ENCODE results near the gene IFNA2. TPM values are rescaled to one million over a fixed set of nuclear protein-coding genes. Genes with fewer than 3 reads are reported as not detected.
"Not testable (repeated sequence)": the region's sequence is repeated elsewhere in the genome, so short reads cannot be mapped to it uniquely, and the experiment has no call there.

The IFNA2 gene
- not detected for total RNA-seq

DNA sequence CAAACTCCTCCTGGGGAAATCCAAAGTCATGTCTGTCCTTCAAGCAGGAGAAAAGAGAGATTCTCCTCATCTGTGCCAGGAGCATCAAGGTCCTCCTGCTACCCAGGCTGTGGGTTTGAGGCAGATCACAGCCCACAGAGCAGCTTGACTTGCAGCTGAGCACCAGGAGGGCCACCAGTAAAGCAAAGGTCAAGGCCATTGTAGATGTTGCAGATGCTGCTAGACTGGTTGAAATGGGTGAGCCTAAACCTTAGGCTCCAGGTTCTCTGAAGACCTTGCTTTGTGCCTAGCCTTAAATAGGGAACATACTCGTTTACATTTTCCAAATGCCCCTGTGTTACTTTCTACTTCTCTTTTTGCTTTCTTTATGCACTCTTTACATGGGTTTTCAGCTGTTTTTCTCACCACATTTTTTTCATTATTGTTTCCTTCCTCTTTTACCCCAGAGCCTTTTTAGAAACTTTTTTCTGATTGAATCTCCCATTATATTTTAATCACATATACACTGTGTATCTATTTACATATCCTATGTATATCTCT, at the start of gene IFNA2:
IFNA2 (minus strand) TSS at position 268 of the 540 bp plus-strand sequence; CDS start at position 199, 69 bp downstream.
- no peaks in the 10 kb centered on the region for H3K9me3 Mint-ChIP-seq
- no peaks in the 10 kb centered on the region for H3K36me3 Mint-ChIP-seq
- H3K27ac Mint-ChIP-seq: no peak within 1 kb of the TSS
- ATAC-seq (no peak), DNase-seq (ENCODE audit: low spot score in 2 of 2) (no peak)

DNA sequence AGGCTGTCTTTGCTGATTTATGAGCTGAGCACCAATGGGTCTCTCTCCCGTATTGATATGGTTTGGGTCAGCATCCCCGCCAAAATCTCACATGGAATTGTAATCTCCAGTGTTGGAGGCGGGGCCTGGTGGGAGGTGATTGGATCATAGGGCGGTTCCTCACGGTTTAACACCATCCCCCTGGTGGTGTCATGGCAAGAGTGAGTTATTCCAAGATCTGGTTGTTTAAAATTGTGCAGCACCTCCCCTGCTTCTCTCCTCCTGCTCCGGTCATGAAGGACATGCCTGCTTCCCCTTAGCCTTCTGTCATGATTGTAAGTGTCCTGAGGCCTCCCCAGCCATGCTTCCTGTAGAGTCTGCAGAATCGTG, 49.8 kb upstream of the IFNA2 start:
- ATAC-seq; H3K27ac Mint-ChIP-seq; H3K9me3 Mint-ChIP-seq; DNase-seq (ENCODE audit: low spot score in 2 of 2); H3K36me3 Mint-ChIP-seq: not testable (repeated sequence)

DNA sequence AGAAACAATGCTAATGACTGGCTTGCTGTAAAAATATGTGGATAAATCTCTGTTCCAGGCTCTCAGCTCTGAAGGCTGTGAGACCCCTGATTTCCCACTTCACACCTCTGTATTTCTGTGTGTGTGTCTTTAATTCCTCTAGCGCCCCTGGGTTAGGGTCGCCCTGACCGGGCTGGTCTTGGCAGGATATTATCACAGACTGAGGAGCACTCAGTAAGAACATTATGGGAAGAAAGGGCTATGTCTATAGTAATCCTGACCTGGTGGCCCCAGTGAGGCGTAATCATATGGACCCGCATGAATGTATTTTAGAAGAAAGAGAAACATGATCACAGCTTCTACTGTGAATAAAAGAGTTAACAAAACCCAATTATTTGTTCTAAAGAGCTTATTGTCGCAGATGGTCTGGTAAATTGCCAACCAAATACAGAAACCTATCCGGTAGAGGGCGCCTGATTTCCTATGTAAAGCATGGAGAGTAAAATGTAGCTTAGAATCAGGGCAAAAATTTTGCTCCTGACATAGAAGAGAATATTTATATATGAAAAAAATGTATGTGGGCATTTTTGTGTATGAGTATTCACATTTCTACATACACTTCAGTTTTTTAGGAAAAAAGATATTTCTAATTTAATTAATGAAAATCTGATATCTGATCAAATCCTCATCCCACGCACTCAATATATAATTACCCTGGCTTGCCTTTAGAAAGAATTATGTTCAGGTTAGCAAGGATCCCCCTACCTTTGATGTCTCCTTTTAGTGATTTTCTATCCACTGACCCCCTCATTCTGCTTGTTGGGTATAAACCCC, 49.2 kb upstream of the IFNA2 start:
- Mint-ChIP-seq H3K9me3 (no peaks in the 10 kb centered on the region), H3K27ac (no peak overlapping the region), H3K36me3 (no peaks in the 10 kb centered on the region)
- DNase-seq (ENCODE audit: low spot score in 2 of 2): peak in 1 of 2 donors; percentile 49
- ATAC-seq: no peak

DNA sequence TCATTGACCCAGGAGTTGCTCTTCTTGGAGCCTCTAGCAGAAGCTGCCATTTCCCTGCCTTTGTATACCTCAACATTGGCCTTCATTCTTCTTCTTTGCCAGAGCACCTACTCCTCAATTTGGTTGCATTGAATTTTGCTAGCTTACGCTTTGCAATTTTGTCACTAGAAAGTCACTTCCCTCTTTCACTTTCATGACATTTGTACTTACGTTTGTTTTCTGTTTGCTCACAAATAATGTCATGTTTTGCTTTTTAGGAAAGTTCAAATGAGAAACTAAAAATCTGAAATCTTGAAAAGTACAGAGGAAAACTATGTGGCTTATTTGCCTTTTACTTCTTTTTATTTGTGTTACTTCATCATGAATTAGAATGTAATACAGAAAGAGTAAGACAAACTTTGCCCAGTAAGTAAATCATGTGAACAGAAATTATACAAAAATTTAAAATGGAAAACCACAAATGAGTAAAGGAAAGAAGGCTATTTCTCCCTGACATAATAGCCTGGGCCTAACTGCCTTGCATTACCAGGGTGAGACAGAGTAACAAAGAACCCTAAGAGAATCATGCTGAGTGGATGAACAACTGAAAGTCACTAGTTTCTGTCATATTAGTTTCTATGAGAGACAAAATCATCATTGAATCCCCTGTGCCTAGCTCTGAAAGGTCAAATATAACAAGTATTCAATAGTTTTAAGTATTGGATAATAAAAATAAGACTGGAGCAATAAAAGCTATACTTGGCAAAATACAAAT, 47.7 kb upstream of the IFNA2 start:
- Mint-ChIP-seq H3K9me3 (no peaks in the 10 kb centered on the region), H3K36me3 (no peaks in the 10 kb centered on the region), H3K27ac (no peak overlapping the region)
- ATAC-seq: no peak
- no peak for DNase-seq (ENCODE audit: low spot score in 2 of 2)

DNA sequence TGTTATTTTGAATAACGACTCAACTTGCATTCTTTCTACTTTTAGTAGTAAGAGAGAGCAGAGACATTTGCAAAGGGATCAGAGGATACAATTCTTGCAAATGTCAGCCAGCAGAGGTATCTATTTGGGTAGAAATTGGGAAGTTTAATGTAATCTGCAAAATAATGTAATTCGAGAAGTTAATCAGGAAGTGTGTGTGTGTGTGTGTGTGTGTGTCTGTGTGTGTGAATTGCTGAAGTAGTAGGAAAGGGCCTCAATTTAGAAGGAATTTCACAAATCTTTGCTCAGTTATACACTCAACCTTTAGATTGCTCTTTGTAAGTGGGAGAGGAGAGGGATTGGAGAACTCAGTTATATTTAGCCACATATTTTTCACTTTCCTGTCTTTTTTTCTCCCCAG, 44.0 kb upstream of the IFNA2 start:
- DNase-seq (ENCODE audit: low spot score in 2 of 2): no peak
- Mint-ChIP-seq H3K36me3 (no peaks in the 10 kb centered on the region), H3K9me3 (no peaks in the 10 kb centered on the region), H3K27ac (no peak overlapping the region)
- no peak for ATAC-seq

DNA sequence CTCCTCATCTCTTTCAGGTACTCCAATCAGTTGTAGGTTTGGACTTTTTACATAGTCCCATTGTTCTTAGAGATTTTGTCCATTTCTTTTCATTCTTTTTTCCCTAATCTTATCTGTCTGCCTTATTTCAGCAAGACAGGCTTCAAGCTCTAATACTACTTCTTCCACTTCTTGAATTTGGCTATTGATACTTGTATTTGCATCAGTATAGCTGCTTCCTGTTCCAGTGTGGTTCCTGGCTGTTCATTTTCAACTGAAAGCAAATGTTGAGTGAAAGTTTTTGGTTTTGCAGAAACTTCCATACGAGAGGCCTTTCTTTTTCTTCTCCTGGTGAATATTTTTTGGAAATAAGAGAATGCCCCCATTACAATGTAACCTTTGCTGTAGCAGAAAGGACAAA, 43.0 kb upstream of the IFNA2 start:
- no peak for ATAC-seq
- H3K9me3 Mint-ChIP-seq: no peaks in the 10 kb centered on the region
- no peaks in the 10 kb centered on the region for H3K36me3 Mint-ChIP-seq
- no peak overlapping the region for H3K27ac Mint-ChIP-seq
- no peak for DNase-seq (ENCODE audit: low spot score in 2 of 2)

DNA sequence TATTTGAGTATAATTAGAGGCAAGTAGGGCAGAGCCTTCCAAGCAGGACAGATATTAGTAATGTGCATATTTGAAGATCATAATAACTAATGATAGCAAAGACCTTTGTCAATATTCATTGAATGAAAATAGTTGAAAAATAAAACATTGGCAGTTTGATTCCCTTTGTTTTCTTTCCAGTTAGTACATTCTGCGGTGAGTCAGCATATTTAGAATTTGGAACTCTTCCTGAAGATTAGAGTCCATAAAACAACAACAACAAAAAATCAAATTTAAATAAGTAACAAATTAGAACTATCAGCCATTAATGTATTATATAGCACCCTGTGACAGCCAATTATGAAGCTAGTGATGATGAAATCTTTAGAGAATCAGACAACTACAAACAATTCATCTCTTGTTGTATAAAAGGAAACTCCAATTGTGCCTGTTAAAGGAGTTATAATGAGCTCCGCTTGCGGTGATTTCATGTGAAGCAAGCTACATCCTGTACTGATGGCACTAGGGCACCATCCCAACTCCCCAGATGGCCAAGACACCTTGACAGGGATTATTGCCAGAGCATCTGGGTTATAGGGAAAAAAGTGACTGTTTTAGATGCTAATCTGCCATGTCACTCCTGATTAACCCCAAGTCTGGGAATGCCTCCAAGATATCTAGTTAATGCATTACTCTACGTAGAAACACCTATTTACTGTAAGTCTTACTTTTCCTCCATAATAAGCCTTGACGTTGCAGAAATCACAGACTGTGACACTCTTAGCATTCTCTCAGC, 30.5 kb upstream of the IFNA2 start:
- Mint-ChIP-seq H3K9me3 (no peaks in the 10 kb centered on the region), H3K36me3 (no peaks in the 10 kb centered on the region), H3K27ac (no peak overlapping the region)
- ATAC-seq (no peak), DNase-seq (ENCODE audit: low spot score in 2 of 2) (no peak)

DNA sequence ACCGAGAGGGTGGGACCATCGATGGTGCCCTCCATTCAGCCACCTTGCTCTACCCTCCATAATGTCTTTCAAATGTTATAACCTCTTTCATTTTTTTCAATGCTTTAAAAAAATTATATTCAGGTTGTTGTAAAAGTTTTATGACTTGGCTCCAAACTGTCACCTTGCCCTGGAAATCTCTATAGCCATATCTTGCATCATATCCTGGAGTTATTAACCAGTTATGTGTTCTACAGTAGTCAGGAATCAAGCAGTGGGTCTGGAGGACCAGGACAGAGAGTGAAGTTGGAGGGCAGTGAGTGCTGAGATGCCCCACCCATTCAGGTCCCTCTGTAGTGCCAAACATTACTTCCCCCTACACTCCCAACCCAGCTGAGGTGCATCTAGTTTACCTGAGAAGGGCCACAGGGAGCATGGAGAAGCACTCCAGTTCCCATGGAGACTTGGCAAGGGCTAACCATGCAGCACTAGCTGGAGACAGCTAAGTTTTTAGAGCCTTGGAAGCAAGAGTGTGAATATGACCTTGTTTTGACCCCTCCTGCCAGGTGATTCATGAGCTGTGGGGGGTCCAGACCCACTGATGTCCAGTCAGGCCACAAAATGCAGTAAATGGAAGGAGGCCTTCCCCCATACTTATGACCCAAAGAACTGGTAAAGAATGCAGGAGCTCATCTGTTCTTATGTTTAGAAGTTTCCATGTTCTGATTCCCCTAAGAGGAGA, 29.2 kb upstream of the IFNA2 start:
- Mint-ChIP-seq H3K9me3 (no peaks in the 10 kb centered on the region), H3K36me3 (no peaks in the 10 kb centered on the region), H3K27ac (no peak overlapping the region)
- ATAC-seq (no peak), DNase-seq (ENCODE audit: low spot score in 2 of 2) (no peak)

DNA sequence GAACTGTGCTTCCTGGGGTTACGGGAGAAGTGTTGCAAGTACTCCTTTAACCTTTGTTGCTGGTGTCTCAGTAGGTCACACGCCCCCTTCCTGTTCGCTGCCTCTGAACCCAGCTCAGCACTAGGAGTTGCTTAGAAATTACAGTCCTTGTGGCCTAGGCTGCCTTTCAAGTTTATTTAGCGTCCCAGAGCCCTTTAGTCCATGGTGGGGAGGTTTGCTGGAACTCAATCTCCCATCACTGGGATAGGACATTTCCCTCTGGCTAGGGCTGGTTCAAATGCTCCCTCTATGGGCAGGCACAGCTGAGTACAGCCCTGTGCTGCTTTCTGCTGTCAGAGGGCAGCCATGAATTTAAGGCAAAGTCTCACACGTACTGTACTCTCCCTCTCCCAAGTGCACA, 28.4 kb upstream of the IFNA2 start:
- H3K27ac Mint-ChIP-seq: no peak overlapping the region
- H3K9me3 Mint-ChIP-seq: no peaks in the 10 kb centered on the region
- H3K36me3 Mint-ChIP-seq: no peaks in the 10 kb centered on the region
- DNase-seq (ENCODE audit: low spot score in 2 of 2): no peak
- peak; percentile 53 to 73 for ATAC-seq

DNA sequence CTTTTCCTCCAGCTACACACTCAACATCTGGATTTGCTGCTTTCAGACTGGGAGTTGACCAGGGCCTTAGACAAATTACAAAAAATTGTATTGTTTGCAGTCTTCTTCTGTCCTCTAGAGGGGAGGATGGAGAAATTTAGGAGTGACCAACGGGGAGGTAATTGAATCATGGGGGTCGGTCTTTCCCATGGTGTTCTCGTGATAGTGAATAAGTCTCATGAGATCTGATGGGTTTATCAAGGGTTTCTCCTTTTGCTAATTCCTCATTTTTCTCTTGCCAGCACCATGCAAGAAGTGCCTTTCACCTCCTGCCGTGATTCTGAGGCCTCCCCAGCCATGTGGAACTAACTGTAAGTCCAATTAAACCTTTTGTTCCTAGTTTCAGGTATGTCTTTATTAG, 28.0 kb upstream of the IFNA2 start:
- ATAC-seq (no peak), DNase-seq (ENCODE audit: low spot score in 2 of 2) (no peak)
- Mint-ChIP-seq H3K9me3 (no peaks in the 10 kb centered on the region), H3K27ac (no peak overlapping the region), H3K36me3 (no peaks in the 10 kb centered on the region)

DNA sequence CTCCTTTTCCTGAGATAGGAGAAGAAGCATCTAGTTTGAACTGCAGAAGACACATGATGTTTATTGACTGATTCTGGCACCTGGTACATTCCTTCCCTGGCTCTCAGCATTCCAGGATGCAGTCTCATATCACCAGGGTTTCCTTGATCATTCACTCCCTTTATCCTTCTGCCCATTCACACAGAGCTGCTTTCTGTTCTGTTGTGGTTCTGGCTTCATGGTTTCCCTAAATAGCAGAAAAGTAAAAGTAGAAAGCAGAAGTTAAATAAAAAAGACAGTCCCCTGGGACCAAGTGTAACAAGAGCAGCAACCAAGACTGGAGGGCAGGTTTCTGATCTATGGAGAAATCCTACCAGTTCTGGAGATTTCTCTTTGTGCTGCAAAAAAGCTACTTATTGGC, 26.9 kb upstream of the IFNA2 start:
- ATAC-seq (no peak), DNase-seq (ENCODE audit: low spot score in 2 of 2) (no peak)
- H3K27ac Mint-ChIP-seq: no peak overlapping the region
- no peaks in the 10 kb centered on the region for H3K9me3 Mint-ChIP-seq
- no peaks in the 10 kb centered on the region for H3K36me3 Mint-ChIP-seq

DNA sequence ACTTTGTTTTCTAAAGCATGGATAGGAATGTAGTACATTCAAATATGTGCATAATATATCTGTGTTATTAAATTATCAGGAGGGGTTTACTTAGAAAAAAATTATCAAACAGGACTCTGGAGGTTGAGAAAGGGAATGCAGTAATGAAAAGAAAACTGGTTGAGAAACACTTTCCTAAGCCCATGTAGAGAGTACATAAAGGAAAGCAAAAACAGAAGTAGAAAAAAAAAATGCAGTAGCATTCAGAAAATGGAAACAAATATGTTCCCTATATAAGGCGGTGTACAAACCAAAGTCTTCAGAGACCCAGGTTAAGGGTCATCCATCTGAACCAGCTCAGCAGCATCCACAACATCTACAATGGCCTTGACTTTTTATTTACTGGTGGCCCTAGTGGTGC, 23.6 kb upstream of the IFNA2 start, which contains the start of gene IFNA8:
IFNA8 (plus strand) TSS at position 301 of the 400 bp plus-strand sequence; CDS start at position 361, 60 bp downstream.
- H3K27ac Mint-ChIP-seq: no peak within 1 kb of the TSS
- no peak for DNase-seq (ENCODE audit: low spot score in 2 of 2)

DNA sequence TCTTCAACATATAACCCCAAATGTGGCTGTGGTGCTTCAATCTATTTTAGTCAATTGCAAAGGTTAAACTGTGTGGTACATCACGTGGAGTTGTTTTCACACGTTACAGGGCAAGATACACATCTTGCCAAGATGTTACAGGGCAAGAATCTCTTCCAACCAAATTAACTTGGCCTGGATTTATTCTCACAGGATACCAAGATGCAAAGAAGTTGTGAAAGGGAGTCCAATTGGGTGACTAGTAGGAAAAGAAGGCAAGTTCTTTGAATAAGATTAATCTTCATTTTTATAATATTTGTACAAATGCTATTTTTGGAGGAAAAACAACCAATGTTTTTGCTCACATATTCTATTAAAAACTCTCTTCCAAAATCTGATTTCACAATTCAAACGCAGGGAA, 18.9 kb upstream of the IFNA2 start:
- ATAC-seq: no peak
- Mint-ChIP-seq H3K9me3 (peaks cover 0 to 6% of the 10 kb centered on the region in 2 donors), H3K36me3 (no peaks in the 10 kb centered on the region), H3K27ac (no peak overlapping the region)
- DNase-seq (ENCODE audit: low spot score in 2 of 2): no peak

More for the DNA sequence above, 23.6 kb upstream of the IFNA2 start, which contains the start of gene IFNA8:
- H3K36me3 Mint-ChIP-seq: no peaks in the 10 kb centered on the region
- H3K9me3 Mint-ChIP-seq: no peaks in the 10 kb centered on the region
- no peak for ATAC-seq

DNA sequence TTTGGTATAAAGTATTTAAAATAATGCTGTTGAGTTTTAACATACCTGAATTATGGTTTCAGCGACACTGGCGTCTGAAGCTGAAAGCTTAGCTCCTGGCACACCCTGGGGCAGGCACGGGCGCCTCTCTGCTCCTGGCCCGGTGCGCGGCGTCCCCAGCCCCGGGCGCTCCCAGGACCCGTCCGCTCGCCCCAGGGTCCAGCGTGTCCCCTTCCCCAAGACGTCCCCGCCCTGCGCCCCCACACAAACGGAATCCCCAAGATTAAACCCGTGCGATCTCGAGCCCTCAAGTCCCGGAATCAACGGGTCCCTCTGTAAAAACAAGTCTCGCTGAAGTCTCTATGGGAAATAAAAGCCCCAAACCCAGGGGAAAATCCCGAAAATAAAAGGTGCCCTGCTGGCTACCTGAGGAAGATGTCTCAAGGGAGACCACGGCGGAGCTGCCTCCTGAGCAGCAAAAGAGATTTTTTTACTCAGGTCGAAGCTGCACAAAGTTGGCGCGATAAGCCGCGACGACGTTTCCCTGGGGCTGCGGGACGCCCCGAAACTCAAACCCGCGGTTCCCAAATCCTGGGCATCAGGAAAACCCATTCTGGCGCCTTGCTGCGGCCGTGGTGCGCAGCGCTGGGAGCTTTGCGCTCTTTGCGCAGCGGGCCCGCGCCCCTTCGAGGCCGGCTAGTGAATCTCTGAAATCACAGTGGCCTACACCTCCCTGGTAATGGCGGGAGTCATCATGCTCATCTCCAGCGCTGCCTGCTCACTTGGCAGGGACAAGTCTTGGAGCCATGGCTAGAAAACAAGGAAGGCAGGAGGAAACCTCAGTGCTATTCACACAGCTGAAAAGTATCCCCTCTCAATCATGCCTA, 17.4 kb upstream of the IFNA2 start:
- ATAC-seq: peak; percentile 22 to 58
- H3K36me3 Mint-ChIP-seq: no peaks in the 10 kb centered on the region
- peaks cover 0 to 6% of the 10 kb centered on the region in 2 donors for H3K9me3 Mint-ChIP-seq
- peak in 1 of 2 donors; percentile 10 for DNase-seq (ENCODE audit: low spot score in 2 of 2)
- no peak overlapping the region for H3K27ac Mint-ChIP-seq

DNA sequence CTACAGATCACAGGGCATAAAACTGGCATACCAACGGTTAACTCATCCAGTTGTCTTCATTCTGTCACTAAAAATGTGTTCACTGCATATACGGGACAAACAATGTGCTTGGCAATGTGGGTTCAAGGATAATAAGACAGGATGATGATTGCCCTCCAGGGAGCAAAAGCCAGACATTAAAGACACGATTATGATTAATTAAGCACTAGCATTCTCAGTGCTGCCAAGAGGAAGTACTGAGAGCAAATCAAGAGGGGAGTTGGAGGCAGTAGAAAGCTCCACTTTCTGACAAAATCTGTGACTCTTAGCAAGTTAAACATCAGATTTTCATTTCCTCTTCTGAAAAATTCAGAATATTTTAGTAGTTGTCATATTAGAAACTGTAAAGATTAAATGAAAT, 14.8 kb upstream of the IFNA2 start:
- no peaks in the 10 kb centered on the region for H3K36me3 Mint-ChIP-seq
- no peak for DNase-seq (ENCODE audit: low spot score in 2 of 2)
- ATAC-seq: no peak
- H3K27ac Mint-ChIP-seq: no peak overlapping the region
- peaks cover 0 to 6% of the 10 kb centered on the region in 2 donors for H3K9me3 Mint-ChIP-seq

Measured in activated naive CD4-positive, alpha-beta T cell treated with anti-CD3 and anti-CD28 coated beads, Interleukin-2, amount 50 U/mL, for 72 hours (primary cell).